HUES64 (cell line): ENCODE data around the gene LBR.

Experiments
- H3K27ac ChIP-seq: 2 replicates; pipeline ENCODE4 v1.7.0; 2013; ENCODE audit warnings: low read depth, low read length, inconsistent platforms
- H3K27me3 ChIP-seq: 2 replicates; pipeline ENCODE4 v1.6.1; 2013; ENCODE audit warnings: mild to moderate bottlenecking, low read length; ENCODE audit not compliant: insufficient read depth
- H3K36me3 ChIP-seq: 2 replicates; pipeline ENCODE4 v1.6.1; 2013; ENCODE audit warnings: mild to moderate bottlenecking, low read length; ENCODE audit not compliant: insufficient read depth
- H3K4me1 ChIP-seq: 2 replicates; pipeline ENCODE4 v1.6.1; 2013; ENCODE audit warnings: mild to moderate bottlenecking, low read length, moderate library complexity; ENCODE audit not compliant: insufficient read depth
- H3K4me3 ChIP-seq: 2 replicates; pipeline ENCODE4 v1.5.1; 2013; ENCODE audit warnings: mild to moderate bottlenecking, low read length, moderate library complexity
- H3K9ac ChIP-seq: 2 replicates; pipeline ENCODE4 v1.6.1; 2013; ENCODE audit warnings: mild to moderate bottlenecking, low read depth, low read length
- H3K9me3 ChIP-seq: 2 replicates; pipeline ENCODE4 v1.6.1; 2013; ENCODE audit warnings: low read depth, low read length; ENCODE audit not compliant: insufficient read depth
- WGBS: fragments of 150-250, 120-280 bp; methylation state at CpG from one replicate; pipeline ENCODE4 v1.1.7; 2013; ENCODE audit warnings: missing lambda C conversion rate; 5-methylcytosine and 5-hydroxymethylcytosine counted together

Gene LBR

DNA sequence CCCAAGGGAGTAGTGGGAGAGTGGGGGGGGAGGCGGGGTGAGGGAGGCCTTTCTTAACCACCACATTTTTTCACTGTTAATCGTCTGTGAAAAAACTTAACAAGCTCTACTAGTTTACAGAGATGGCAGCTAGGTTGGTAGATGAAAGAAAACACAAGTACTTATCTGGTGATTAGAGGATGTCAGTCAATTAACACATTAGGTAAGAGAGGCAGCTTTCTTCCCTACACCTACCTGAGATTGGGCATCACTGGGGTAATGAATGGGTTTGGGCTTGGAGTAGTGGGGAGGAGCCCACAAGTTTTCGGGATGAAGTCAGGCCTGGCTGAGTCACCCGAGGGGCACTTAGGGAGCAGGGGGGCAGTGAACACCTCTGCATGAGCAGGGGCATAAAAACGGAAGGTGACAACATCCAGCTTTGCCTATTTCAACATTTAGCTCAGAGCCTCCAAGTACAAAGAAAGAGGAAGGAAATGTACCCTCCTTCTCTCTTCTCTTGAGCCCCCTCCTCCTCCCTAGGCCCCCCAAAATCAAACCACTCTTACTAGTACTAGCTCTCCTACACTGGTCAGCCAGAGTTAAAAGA lies 2.5 kb downstream of the LBR start:
- H3K4me1 ChIP-seq, result peaks cover 41% of the 10 kb centered on the region
- H3K27ac ChIP-seq, result no peak overlapping the region
- no peak overlapping the region for H3K9ac ChIP-seq
- no peaks in the 10 kb centered on the region for H3K9me3 ChIP-seq
- H3K36me3 ChIP-seq, result peaks cover 24% of the 10 kb centered on the region
- H3K4me3 ChIP-seq, result peak overlapping the region; percentile 91; the same call in 1 of the 2 replicates
- H3K27me3 ChIP-seq, result peaks cover 25% of the 10 kb centered on the region
- WGBS, result 31% methylated on average over 3 of the region's 5 CpGs

DNA sequence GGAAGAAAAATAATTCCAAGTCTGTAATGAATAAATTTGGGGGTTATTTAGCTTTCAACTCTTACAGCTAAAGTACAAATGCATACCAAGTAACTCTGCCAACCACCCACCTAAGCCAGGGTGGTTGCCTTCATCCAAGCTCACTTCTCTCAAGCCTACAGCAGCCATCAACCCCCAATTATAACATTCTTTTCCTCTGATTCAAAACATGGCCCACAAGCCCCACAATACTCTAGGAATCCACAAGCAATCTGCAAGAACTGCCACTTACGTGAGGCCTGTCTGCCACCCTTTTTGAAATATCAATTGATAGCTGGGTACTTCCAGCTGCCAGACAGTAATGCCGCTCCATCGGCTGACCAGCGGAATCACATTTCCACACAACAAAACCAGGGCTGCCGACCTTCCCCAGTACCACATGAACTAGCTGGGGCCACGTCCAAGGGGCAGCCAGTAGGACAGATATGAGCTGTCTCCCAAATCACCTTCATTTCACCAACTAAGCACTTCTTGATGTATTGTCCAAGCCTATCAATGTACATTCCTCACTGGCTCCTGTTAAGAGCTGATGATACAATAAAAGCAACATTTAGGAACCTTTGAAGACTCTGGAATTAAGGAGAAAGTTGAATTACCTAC lies 3.2 kb downstream of the LBR start:
- peaks cover 25% of the 10 kb centered on the region for H3K27me3 ChIP-seq
- 56% methylated on average over 6 of the region's 6 CpGs for WGBS
- peaks cover 39% of the 10 kb centered on the region for H3K4me1 ChIP-seq
- H3K9ac ChIP-seq, result 0 out of 2 replicates have a peak overlapping the region, but pooled peaks have one; percentile 0
- no peaks in the 10 kb centered on the region for H3K9me3 ChIP-seq
- 0 out of 2 replicates have a peak overlapping the region, but pooled peaks have one; percentile 1 for H3K4me3 ChIP-seq
- no peak overlapping the region for H3K27ac ChIP-seq
- peaks cover 27% of the 10 kb centered on the region for H3K36me3 ChIP-seq

DNA sequence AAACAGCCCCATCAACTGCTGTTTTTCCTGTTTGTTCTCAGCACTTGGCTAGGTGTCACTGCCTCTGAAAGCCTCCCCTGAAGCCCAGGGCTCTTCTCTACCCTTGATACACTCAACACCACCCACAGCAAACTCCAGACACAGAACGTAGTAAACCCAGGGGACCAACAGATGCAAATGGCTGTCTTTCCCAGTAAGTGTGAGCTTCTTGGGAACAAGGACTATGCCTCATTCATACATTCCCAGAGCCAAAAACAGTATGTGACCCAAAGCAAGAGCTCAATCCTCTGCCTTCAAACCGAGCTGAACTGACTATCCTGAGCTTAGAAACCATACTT lies 4.4 kb downstream of the LBR start:
- H3K4me1 ChIP-seq, result peaks cover 31% of the 10 kb centered on the region
- no peak overlapping the region for H3K27ac ChIP-seq
- WGBS, result 75% methylated on average over 2 of the region's 2 CpGs
- no peak overlapping the region for H3K9ac ChIP-seq
- no peaks in the 10 kb centered on the region for H3K9me3 ChIP-seq
- no peak overlapping the region for H3K4me3 ChIP-seq
- peaks cover 39% of the 10 kb centered on the region for H3K36me3 ChIP-seq
- peaks cover 17% of the 10 kb centered on the region for H3K27me3 ChIP-seq

DNA sequence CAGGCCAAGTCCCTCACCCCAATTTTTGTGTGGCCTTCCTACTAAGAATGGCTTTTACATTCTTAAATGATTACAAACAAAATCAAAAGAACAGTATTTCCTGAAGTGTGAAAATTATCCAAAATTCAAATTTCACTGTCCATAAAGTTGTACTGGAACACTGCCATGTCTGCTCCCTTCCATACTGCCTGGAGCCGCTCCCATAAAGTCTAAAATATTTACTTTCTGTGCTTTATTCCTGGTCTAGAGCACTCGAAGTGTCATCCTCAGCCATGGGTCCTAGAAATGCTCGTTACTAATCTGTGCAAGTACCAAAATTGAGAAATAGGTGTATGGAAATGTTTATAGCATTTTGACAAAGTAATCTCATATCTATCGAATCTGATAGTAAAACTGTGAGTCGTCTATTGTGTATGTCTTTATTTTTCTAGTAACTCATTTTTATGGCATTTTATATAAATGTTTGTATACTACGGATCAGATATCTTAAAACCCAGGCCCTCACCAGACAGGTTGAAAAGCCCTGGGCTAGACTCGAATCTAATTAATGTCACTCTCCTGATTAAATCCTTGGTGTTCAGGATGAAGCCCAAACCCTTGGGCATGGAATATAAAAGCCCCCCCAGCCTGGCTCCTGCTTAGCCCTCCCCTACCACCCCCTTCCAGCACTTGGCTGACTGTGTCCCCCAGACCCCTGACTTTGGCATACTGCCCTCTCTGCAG lies 4.9 kb downstream of the LBR start:
- 87% methylated on average over 6 of the region's 7 CpGs for WGBS
- H3K4me3 ChIP-seq, result no peak overlapping the region
- peaks cover 31% of the 10 kb centered on the region for H3K4me1 ChIP-seq
- H3K27me3 ChIP-seq, result peaks cover 17% of the 10 kb centered on the region
- H3K9me3 ChIP-seq, result no peaks in the 10 kb centered on the region
- peaks cover 44% of the 10 kb centered on the region for H3K36me3 ChIP-seq
- H3K9ac ChIP-seq, result no peak overlapping the region
- no peak overlapping the region for H3K27ac ChIP-seq

DNA sequence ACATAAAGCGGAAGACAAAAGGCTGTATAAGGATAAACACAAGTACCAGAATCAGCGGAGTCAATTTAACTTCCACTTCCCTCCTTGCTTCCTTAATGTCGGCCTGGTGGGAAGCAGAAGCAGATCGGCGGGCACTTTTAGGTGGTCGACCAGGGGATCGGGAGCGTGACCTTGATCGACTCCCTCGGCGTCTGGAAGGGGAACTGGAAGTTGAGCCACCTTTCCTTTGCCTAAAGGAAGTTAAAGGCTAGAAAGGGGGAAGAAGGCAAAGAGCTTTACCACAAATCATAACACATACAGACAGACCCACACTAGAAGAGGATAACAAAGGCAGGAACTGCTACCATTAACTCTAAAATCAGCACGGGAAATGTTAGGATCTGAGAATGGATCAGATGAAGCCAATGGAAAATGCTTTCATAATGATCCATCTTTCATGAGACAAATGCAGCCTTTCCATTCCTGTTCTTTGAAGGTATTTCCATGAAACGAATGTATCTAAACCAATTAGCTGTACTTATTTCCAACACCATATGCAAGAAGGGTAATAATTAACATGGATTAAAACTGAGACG lies 5.7 kb downstream of the LBR start:
- H3K9ac ChIP-seq, result no peak overlapping the region
- peaks cover 53% of the 10 kb centered on the region for H3K36me3 ChIP-seq
- no peak overlapping the region for H3K27ac ChIP-seq
- 96% methylated on average over 13 of the region's 14 CpGs for WGBS
- H3K4me3 ChIP-seq, result no peak overlapping the region
- H3K4me1 ChIP-seq, result peaks cover 31% of the 10 kb centered on the region
- H3K27me3 ChIP-seq, result peaks cover 14% of the 10 kb centered on the region
- no peaks in the 10 kb centered on the region for H3K9me3 ChIP-seq

DNA sequence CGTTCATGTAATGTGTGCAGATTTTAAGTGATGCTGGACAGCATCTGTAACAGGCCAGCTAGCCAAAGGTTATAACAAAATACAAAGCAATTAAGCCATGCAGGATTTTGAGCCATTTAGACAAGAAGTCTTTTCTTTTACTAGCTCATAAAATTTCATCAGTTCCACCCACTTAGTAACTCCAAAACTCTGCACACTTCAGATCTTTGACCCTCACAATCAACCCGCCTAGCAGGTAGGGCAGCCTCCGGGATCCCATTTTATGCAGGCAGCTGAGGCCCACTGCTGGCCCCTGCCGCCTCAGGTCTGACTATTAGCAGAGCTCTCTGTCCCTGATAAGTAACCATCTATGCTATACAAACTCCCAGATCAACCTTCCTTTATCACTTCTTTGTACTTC lies 9.2 kb downstream of the LBR start:
- no peak overlapping the region for H3K4me3 ChIP-seq
- peaks cover 2% of the 10 kb centered on the region; the same call in 1 of the 2 replicates for H3K4me1 ChIP-seq
- WGBS, result 90% methylated on average over 4 of the region's 4 CpGs
- no peaks in the 10 kb centered on the region for H3K9me3 ChIP-seq
- peaks cover 85% of the 10 kb centered on the region for H3K36me3 ChIP-seq
- H3K27ac ChIP-seq, result no peak overlapping the region
- no peaks in the 10 kb centered on the region for H3K27me3 ChIP-seq
- H3K9ac ChIP-seq, result no peak overlapping the region

DNA sequence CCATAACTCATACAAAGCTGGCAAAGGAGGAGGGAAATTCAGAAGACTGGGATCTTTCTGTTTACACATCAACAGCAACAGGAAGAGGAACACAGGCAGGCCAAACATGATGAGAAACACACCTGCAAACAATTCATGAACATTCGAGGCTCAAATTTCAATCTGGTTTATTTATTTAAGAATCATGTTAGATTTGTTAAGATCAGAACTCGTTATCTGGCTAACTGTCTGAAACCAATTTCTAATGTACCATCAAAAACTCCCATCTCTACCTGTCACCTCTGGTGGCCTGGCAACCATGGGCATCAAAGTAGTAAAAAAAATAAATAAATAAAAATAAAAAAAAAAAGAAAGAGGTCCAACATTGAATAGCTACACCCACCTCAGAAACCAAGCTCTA lies 9.8 kb downstream of the LBR start:
- Histone ChIP-seq H3K9ac (no peak overlapping the region), H3K27me3 (no peaks in the 10 kb centered on the region), H3K36me3 (peaks cover 90% of the 10 kb centered on the region), H3K4me1 (no peaks in the 10 kb centered on the region), H3K9me3 (no peaks in the 10 kb centered on the region), H3K4me3 (no peak overlapping the region), H3K27ac (no peak overlapping the region)
- WGBS, result 100% methylated on average over 2 of the region's 2 CpGs

DNA sequence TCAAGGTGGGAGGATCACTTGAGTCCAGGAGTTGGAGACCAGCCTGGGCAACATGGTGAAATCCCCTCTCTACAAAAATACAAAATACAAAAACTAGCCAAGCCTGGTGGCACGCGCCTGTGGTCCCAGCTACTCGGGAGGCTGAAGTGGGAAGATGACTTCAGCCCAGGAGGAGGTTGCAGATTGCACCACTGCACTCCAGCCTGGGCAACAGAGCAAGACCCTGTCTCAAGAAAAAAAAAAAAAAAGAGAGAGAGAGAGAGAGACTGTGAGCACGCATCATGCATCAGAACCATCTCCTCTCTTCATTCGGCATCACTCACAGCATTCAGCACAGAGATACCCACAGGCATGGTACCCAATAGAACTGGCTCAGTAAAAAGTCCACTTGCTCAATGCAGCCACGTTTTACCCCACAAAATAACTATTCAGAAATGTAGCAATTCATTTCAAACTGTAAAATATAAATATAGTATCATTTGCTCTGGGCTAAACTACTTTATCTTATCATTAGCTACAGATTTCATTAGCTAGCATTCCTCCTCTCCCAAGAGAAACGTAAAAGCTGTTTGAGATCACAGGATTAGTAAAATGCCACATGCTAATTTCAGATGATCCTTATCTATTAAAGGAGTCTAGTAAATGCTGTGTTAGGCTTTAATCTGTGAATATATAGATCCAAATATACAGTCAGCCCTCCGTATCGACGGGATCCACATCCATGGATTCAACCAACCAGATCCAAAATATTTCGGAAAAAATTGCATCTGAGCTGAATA lies 11.7 kb downstream of the LBR start:
- WGBS, result 91% methylated on average over 11 of the region's 11 CpGs
- no peak overlapping the region for H3K4me3 ChIP-seq
- H3K9ac ChIP-seq, result no peak overlapping the region
- H3K36me3 ChIP-seq, result peaks cover 92% of the 10 kb centered on the region
- H3K27me3 ChIP-seq, result no peaks in the 10 kb centered on the region
- H3K9me3 ChIP-seq, result no peaks in the 10 kb centered on the region
- H3K4me1 ChIP-seq, result no peaks in the 10 kb centered on the region
- H3K27ac ChIP-seq, result no peak overlapping the region

DNA sequence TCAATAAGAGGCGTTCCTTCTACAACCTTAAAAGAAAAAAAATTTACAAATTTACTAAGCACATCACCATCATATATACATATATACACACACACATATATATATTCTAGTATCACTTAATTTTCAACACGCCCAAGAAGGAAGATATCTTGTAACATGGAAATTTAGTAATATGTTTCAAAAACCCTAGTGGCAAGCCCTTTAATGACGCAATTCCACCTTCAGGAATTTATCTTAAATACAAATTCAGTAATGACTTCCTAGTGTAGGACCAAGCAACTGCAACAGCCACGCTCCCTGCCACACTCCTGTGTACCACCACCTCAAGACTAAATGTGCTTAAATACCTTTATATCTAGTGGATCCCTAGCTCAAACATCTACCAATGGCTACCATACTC lies 12.5 kb downstream of the LBR start:
- H3K27ac ChIP-seq, result no peak overlapping the region
- WGBS, result 98% methylated on average over 3 of the region's 4 CpGs

DNA sequence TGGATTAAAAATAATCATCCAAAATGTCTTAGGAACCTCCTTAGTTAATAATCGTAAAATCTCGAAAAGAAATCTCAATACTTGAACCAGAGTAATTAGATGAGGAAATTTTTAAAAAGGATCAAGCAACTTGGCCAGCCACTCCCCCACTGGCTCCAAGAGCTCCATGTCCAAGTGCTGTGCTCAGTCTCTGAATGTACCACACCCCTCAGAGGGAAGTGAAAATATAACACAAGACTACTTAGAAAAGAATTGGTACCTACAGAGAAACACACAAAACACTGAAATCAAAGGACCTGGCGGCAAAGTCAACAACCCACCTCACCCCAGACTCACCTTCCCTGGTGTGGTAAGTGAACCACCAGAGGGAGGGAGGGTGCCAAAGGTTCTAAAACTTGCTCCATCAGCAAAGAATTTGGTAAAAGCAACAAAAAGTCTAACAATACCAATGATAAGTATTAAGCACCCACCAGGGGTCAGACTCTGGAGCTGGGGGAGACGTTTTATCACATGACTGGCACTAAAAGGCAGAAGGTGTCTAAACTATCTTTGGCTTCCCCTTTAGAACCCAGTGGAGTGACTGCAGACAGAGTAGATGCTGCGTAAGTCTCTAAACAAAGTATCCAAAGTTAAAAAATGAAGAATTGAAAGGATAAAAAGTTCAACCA lies 14.0 kb downstream of the LBR start:
- WGBS, result 95% methylated on average over 3 of the region's 5 CpGs
- H3K27me3 ChIP-seq, result no peaks in the 10 kb centered on the region
- no peak overlapping the region for H3K4me3 ChIP-seq
- H3K4me1 ChIP-seq, result peaks cover 5% of the 10 kb centered on the region
- H3K9ac ChIP-seq, result no peak overlapping the region
- peaks cover 89% of the 10 kb centered on the region for H3K36me3 ChIP-seq
- H3K27ac ChIP-seq, result no peak overlapping the region
- no peaks in the 10 kb centered on the region for H3K9me3 ChIP-seq

More for the DNA sequence above, 12.5 kb downstream of the LBR start:
- no peaks in the 10 kb centered on the region for H3K4me1 ChIP-seq
- no peak overlapping the region for H3K4me3 ChIP-seq
- no peak overlapping the region for H3K9ac ChIP-seq
- no peaks in the 10 kb centered on the region for H3K27me3 ChIP-seq
- H3K9me3 ChIP-seq, result no peaks in the 10 kb centered on the region
- H3K36me3 ChIP-seq, result peaks cover 93% of the 10 kb centered on the region
